GM19193 (cell line): Measurements from ENCODE around the gene FOXL3.

ENCODE experiments used
- POLR2A ChIP-seq: IDR thresholded peaks from 4 replicates; pipeline ENCODE4 v1.6.1; 2011; ENCODE audit not compliant: insufficient read depth, insufficient read length; ENCODE audit errors: extremely low read depth

FOXL3 gene

DNA sequence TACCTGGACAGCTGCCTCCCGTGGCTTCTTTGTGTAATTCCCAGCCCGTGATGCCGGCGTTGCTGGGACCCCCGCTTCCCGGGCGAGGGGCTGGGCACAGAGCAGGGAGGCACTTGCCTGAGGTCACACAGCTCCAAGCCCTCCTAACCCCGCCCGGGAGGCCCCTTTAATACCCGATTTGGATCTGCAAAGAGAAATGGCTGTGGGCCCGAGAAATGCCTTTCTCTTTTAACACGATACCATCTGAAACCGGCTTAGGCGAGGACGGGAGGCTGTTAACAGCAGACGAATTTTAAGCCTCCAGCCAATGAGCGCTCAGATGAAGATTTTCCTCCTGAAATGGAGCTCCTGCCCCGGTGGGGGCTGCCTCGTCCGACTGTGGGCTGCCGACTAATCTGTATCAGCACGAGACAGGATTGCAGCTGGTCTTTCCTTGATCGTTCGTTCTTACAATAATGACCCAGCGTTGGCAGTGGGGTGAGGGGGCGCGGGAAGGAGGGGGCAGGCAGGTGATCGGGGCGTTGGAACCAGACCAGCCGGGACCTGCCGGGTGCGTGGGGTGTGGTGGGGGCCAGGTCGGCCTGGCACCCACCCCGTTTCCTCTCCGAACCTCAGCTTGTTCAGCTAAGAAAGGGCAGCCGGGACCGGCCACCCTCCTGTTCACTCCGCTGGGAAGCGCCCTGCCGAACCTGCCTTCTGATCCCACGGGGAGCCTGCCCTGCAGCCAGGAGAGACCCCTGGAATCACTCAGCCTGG lies 36.2 kb upstream of the FOXL3 start:
- TF ChIP-seq POLR2A: no peak

DNA sequence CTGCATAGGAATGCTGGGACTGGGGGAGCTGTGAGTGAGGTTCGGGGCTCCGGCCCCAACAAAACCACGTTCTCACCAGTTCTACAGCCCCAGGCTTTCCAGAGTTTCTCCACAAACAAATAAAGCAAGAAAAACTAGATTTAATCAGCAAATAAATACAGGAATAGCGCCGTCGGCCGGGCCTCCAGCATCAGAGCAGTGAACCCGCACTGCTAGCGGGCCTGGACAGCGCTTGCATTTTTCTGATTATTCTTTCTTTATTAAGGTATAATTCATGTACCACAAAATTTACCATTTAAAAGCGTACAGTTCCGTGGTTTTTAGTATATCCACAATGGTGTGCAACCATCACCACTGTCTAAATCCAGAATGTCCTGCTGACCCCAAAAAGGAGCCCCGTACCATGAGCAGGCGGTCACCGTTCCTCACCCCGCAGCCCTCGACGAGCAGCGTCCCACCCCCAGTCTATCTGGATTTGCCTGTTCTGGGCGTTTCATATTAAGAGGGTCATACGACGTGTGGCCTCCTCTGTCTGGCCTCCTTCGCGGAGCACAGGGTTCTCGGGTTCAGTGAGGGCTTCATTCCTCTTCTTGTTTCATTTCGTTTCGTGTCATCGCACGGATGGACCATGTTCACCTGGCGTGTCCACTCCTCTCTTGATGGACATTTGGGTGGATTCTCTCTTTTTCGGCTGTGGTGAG lies 35.5 kb upstream of the FOXL3 start:
- TF ChIP-seq POLR2A: no peak

DNA sequence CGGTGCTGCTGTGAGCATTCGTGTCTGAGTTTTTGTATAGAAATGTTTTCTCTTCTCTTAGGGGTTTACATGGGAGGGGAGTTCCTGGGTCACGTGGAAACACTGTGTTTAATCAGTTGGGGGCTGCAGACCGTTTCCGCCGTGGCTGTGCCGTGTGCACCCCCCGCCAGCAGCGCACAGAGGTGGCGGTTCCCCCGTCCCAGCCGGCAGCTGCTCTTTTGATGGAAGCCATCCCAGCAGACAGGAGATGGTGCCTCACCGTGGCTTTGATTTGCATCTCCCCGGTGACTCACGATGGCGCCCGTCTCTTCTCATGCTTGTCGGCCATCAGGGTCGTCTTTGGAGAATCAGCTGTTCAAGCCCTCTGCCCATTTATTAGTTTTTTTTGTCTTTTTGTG lies 34.9 kb upstream of the FOXL3 start:
- no peak for TF ChIP-seq POLR2A

DNA sequence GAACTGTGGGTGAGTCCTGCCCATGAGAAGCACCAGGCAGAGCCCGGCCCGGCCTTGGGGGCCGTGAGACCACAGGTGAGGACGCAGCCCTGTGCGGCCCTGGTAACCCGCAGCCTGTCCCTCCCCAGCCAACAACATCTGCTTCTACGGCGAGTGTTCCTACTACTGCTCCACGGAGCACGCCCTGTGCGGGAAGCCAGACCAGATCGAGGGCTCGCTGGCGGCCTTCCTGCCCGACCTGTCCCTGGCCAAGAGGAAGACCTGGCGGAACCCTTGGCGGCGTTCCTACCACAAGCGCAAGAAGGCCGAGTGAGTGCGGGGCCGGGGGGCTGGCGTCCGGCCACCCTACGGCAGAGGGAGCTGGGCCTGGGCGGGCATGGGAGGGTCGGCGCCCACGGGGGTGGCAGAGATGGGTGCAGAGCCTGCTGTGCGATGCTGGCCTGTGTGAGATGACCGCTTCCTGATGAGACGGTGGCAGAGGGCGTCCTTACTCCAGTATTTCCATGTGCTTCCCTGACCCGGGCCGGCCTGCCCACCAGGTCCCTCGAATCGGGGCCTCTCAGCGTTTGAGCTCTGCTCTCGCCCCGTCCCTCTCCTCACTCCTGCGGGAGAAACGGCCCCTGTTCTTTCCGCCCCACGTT lies 34.1 kb upstream of the FOXL3 start:
- no peak for TF ChIP-seq POLR2A

DNA sequence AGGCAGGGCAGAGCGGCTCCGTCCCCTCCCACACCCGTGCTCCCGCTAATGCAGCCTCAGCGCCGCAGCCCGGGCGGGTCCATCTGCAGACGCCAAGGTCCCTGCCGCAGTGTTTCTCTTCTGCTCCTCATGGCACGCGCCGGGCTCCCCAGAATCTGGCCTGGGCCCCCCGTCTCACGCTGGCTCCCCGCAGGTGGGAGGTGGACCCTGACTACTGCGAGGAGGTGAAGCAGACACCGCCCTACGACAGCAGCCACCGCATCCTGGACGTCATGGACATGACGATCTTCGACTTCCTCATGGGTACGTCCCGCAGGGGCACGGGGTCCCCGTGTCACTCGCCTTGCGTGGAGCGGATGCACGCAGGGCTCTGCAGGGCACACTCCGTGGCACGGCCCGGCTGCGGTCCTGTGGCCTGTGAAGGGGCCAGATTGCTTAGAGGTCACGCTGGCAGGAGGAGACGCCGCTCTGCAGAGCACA lies 33.5 kb upstream of the FOXL3 start:
- no peak for TF ChIP-seq POLR2A

DNA sequence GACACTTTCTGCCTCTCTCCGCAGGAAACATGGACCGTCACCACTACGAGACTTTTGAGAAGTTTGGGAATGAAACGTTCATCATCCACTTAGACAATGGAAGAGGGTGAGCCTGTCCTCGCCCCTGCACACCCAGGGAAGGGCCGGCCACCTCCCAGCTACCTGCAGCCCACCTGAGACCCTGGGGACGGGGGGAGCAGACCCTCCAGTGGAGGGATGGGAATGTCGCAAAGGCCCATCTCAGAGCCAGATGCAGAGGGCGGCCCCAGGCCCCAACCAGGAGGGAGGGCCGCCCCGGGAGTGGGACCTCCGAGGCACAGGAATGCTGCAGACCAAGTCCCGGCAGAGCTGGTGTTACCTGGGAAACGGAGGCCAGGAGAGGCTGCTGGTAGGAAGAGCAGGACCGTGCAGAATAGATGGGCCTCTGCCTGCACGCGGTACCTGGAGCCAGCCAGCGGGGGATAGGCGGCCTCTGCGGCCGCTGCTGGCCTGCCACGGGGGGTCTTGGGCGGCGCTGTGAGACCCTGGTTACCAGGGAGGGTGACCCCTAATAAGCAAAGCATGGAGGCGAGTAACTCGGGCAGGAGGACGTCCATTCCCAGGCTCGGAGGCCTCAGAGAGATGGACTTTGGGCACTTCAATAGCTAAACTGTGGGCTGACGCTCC lies 32.9 kb upstream of the FOXL3 start:
- no peak for TF ChIP-seq POLR2A

DNA sequence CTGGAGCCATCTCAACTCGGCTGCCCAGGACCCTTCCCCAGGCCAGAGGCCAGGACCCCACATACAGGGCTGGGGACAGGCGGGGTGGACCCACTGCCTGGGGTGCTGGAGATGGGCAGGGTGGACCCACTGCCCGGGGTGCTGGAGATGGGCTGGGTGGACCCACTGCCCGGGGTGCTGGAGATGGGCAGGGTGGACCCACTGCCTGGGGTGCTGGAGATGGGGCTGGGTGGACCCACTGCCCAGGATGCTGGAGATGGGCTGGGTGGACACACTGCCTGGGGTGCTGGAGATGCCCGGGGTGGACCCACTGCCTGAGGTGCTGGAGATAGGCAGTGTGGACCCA lies 32.4 kb upstream of the FOXL3 start:
- no peak for TF ChIP-seq POLR2A

DNA sequence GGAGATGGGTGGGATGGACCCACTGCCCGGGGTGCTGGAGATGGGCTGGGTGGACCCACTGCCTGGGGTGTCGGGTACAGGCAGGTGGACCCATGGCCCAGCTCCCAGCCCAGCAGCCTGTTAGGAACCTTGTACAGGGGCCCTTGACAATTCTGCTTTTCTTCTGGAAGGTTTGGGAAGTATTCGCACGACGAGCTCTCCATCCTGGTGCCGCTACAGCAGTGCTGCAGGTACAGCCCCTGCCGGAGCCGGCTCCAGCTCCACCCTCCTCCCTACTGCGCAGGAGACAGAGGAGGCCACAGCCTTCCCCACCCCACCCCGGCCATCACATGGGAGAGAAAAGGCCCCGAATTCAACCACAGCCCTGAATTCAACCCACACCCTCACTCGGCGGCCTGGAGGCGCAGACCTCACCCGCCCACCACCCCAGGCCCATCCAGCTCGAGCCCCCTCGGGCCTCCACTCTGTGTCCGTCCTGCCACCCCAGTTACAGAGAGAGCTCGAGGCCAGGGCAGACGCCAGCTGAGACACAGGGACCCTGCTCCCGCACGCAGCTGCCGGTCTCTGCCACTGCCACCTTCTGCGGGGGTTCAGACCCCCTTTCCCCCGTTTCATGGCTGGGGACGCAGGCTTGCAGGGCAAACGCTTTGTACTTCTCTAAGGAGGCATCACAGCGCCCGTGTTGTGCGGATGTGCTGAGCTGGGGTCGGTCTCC lies 31.3 kb upstream of the FOXL3 start:
- no peak for TF ChIP-seq POLR2A

DNA sequence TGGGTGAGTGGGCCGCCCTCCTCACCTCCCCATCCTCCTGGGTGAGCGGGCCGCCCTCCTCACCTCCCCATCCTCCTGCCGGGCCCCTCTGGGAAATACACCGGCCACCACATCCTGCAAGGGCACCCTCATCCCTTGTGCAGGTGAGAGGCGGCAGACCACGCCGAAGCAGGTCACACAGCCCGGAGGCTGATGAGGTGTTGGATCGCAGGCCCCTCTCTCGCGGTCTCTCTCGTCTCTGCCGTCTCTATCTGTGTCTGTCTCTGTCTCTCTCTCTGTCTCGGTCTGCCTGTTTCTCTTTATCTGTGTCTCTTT lies 30.8 kb upstream of the FOXL3 start:
- TF ChIP-seq POLR2A: no peak

DNA sequence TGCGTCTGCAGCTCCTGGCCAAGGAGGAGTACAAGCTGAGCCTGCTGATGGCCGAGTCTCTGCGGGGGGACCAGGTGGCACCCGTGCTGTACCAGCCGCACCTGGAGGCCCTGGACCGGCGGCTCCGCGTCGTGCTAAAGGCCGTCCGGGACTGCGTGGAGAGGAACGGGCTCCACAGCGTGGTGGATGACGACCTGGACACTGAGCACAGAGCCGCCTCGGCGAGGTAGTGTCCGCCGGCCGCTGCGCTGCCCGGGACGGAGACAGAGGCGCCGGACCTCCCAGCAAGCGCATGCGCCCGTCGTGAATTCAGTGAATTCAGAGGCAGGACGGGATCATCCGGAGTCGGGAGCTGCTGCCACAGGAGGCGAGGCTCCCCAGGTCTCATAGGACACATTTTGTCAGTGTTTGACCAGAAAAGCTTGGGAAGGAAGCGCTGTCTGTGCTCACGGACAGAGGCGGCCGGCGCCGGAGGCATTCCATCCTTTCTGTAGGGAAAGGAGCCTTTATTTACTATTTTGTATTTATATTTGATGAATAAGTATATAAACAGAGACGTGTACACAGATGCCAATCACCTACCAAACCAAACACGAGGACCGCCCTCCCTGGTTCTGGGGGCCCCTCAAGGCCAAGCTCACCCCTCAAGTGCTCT lies 30.1 kb upstream of the FOXL3 start:
- TF ChIP-seq POLR2A: no peak

DNA sequence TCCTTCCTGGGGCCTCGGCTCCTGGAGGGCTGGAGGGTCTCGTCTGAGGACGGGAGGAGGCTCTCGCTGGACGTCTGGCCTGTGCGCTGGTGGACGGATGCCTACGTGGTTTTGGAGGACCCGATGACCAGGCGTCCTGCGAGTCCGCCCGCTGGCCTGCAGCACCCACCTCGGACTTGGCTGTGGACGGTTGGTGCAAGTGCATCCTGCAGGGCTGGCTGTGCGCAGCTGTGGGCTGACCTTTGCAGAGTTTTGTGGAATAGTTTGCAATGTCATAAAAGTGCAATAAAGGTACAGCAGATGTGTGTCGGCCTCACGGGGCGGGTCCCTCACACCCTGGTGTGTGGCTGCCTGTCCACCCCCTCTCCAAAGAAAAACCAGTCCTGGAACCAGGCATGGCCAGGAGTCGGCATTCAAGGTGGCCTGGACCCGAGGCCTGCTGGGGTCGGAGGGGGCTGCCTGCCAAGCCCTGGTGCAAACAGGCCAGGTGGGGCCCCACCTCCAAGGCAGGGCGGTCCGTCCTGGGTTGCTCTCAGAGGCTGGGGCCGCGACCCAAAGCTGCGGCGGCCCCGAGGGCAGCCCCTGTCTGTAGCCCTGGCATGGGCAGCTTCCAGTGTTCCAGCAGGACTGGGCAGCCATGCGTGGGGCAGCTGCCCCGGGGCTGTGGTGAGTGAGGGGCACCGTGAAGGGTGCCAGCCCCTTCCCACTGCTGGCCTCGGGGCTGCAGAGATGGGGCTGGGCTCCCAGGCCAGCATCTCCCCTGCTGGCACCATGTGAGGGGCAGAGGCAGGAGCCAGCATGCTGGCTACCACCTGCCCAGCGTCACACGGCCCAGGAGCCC lies 29.3 kb upstream of the FOXL3 start:
- no peak for TF ChIP-seq POLR2A

DNA sequence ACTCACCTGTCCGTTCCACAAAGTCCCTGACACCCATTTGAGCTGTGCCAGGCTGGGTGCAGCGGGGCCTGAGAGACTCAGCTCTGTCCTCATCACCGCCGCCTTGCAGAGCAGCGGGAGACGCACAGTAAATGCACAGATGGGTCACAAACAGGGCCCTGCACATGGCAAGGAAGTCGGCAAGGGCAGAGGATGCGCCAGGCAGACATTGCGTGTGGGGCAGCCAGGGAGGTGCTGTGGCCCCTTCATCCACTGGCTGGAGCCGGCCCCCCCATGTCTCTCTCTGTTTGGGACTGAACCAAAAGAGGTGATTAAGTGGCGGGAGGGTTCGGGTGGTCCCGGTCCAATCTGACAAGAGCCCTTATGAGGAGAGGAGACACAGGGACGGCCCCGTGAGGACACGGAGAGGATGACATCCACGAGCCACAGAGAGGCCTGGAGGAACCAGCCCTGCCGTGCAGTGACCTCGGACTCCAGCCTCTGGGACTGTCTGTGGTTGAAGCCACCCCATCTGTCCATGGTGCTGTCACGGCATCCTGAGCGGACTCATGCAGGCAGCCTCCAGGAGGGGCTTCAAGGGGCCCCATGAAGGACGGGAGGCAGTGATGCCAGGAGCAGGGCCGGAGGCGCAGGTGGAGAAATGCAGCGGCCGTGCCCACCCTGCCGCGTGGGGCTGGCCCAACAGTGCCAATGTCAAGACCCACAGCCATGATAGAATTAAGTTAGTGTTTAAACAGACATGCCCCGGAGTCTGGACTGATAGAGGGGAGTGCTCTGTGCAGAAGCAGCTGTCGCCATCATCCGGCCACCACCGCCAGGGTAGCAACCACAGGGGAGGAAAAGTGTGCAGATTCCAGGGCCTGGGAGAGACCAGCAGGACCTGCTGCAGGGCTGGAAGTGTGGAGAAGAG lies 28.4 kb upstream of the FOXL3 start:
- no peak for TF ChIP-seq POLR2A

DNA sequence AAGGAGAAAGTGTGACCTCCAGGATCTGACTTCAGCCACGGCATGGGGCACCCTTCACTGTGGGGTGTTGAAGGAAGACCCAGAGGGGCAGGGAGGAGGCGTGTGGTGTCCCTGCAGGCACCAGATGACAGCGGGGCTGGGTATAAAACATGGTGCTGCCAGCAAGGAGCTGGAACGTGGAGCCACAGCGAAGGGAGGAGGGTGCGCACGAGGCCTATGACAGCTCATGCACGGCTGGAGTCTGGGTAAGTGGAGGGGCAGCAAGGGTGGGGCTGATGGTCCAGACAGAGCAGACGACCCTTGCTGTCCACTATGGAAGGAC lies 27.8 kb upstream of the FOXL3 start:
- TF ChIP-seq POLR2A: no peak
